IPS-20b (cell line): ENCODE results near the gene SAT1.

Experiments used
- H3K27ac ChIP-seq: one replicate; pipeline ENCODE4 v1.5.1; 2013; ENCODE audit warnings: low read length
- H3K27me3 ChIP-seq: 2 replicates; pipeline ENCODE4 v1.6.1; 2013; ENCODE audit warnings: mild to moderate bottlenecking, low read length, inconsistent platforms; ENCODE audit not compliant: insufficient read depth
- H3K36me3 ChIP-seq: 2 replicates; pipeline ENCODE4 v1.6.1; 2013; ENCODE audit warnings: low read depth, mild to moderate bottlenecking, inconsistent platforms, low read length, moderate library complexity; ENCODE audit not compliant: insufficient read depth
- H3K4me1 ChIP-seq: 2 replicates; pipeline ENCODE4 v1.6.1; 2013; ENCODE audit warnings: mild to moderate bottlenecking, control low read depth, inconsistent platforms, low read length, moderate library complexity; ENCODE audit not compliant: insufficient read depth
- H3K4me3 ChIP-seq: 2 replicates; pipeline ENCODE4 v1.5.1; 2013; ENCODE audit warnings: mild to moderate bottlenecking, low read length, inconsistent platforms
- H3K9ac ChIP-seq: 2 replicates; pipeline ENCODE4 v1.6.1; 2013; ENCODE audit warnings: low read depth, mild to moderate bottlenecking, inconsistent platforms, low read length, moderate library complexity
- H3K9me3 ChIP-seq: 2 replicates; pipeline ENCODE4 v1.6.1; 2013; ENCODE audit warnings: mild to moderate bottlenecking, low read depth, low read length, inconsistent platforms; ENCODE audit not compliant: insufficient read depth

SAT1 gene

DNA sequence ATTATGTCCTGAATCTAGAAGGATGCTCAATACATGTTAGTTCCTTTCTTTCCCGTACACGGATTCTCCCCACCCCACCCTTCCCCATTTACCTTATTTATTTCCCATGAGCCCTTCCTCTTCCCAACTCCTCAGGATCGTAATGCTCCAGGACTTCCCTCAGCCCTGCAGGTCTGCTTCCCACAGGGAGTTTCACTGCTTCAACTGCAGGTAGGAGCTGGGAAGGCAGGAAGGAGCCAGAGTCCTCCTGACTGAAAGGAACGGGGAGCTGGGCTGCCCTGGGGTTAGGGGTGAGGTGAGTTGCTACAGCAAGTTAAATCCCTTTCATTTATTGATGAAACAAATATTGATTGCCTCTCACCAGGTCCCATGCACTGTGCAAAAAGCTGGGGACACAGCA lies 33.2 kb downstream of the SAT1 start:
- no peaks in the 10 kb centered on the region for H3K4me1 ChIP-seq
- no peaks in the 10 kb centered on the region for H3K36me3 ChIP-seq
- no peak overlapping the region for H3K9ac ChIP-seq
- no peaks in the 10 kb centered on the region for H3K27me3 ChIP-seq
- H3K27ac ChIP-seq: no peak overlapping the region
- H3K4me3 ChIP-seq: no peak overlapping the region
- no peaks in the 10 kb centered on the region for H3K9me3 ChIP-seq

DNA sequence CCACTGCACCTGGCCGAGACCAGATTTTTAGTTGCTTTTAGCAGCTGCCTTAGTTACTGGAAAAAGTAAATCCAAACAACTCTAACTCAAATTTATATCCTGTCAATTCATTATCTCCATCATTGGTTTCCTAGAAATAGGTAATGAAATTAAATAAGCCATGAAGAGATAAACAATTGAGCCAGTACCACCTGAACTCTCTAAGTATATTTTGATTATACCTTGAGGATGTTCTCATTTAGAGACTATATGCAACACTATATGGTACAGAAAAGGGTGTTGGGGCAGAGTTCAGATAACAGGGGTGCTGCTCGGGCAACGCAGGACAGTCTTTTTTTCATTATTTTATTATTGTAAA lies 35.0 kb downstream of the SAT1 start:
- no peaks in the 10 kb centered on the region for H3K27me3 ChIP-seq
- no peak overlapping the region for H3K9ac ChIP-seq
- no peaks in the 10 kb centered on the region for H3K36me3 ChIP-seq
- H3K9me3 ChIP-seq: no peaks in the 10 kb centered on the region
- H3K4me1 ChIP-seq: no peaks in the 10 kb centered on the region
- H3K27ac ChIP-seq: no peak overlapping the region
- no peak overlapping the region for H3K4me3 ChIP-seq

DNA sequence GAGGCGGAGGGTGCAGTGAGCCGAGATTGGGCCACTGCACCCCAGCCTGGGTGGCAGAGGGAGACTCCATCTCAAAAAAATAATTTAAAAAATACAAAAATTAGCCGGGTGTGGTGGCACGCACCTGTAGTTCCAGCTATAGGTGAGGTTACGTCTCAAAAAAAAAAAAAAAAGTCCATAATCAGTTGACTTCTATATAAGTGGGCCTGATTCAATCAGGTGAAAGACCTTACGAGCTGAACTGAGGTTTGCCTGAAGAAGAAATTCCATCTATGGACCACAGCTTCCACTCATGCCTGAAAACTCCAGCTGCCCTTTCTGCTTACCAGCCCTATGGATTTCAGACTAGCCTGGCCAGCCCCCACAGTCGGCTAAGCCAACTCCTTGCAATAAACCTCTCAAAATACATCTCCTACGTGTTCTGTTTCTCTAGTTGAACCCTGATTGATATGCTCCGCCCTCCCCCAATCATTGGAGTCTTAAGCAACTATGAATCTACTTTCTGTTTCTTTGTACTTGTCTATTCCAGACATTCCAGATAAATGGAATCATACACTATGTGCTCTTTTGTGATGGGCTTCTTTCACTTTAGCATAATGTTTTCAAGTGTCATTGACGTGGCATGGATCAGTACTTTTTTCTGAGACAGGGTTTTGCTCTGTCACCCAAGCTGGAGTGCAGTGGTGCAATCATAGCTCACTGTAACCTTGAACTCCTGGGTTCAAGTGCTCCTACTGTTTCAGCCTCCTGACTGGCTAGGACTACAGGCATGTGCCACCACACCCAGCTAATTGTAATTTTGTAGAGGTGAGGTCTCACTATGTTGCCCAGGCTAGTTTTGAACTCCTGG lies 36.6 kb downstream of the SAT1 start:
- Histone ChIP-seq H3K27ac (no peak overlapping the region), H3K36me3 (no peaks in the 10 kb centered on the region), H3K9ac (no peak overlapping the region), H3K27me3 (no peaks in the 10 kb centered on the region), H3K4me3 (no peak overlapping the region), H3K9me3 (no peaks in the 10 kb centered on the region), H3K4me1 (no peaks in the 10 kb centered on the region)

DNA sequence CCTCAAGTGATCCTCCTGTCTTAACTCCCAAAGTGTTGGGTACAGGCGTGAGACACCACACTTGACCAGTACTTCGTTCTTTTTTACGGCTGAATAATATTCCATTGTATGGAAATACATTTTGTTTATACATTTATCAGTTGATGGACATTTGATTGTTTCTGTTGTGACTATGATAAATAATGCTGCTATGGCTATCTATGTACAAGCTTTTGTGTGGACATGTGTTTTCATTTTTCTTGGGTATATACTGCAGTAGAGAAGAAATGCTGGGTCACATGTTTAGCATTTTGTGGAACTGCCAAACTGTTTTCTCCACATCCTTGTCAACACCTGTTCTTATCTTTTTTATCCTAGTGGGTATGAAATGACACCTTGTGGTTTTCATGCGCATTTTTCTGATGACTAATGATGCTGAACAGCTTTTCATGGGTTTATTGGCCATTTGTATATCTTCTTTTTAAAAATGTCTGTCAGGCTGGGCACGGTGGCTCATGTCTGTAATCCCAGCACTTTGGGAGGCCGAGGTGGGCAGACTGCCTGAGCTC lies 37.3 kb downstream of the SAT1 start:
- Histone ChIP-seq H3K36me3 (no peaks in the 10 kb centered on the region), H3K4me3 (no peak overlapping the region), H3K9ac (no peak overlapping the region), H3K9me3 (no peaks in the 10 kb centered on the region), H3K4me1 (no peaks in the 10 kb centered on the region), H3K27me3 (no peaks in the 10 kb centered on the region), H3K27ac (no peak overlapping the region)

DNA sequence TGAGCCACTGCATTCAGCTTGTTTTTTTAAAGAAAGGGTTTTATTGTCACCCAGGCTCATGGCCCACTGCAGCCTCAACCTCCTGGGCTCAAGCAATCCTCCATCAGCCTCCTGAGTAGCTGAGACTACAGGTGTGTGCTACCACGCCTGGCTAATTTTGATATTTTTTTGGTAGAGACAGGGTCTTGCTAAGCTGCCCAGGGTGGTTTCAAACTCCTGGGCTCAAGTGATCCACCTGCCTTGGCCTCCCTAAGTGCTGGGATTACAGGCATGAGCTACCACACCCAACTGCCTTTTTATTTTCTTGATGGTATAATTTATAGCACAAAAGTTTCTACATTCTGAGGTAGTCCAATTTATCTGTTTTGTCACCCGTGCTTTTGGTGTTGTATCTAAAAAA lies 38.9 kb downstream of the SAT1 start:
- Histone ChIP-seq H3K4me1 (no peaks in the 10 kb centered on the region), H3K36me3 (no peaks in the 10 kb centered on the region)

DNA sequence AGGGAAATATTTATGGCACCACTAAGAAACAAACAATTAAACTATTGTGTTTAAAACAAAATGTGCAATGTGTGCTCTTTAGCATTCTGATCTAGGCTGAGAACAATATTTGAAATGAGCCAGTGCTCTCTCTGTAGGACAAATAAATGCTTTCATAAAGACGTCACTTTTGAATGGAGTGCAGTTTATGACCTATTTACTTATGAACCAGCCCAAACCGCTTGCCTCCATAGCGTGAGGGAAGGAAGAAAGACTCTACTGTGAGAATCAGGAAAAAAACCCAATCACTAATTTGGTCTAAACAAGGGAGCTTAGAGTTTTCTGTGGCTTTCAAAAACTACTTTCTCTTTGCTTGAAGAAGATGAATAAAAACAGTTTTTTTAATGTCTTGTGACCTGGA lies 39.4 kb downstream of the SAT1 start:
- Histone ChIP-seq H3K27me3 (no peaks in the 10 kb centered on the region), H3K9me3 (no peaks in the 10 kb centered on the region), H3K36me3 (no peaks in the 10 kb centered on the region), H3K4me1 (no peaks in the 10 kb centered on the region), H3K4me3 (no peak overlapping the region), H3K27ac (no peak overlapping the region), H3K9ac (no peak overlapping the region)

More for the DNA sequence above, 38.9 kb downstream of the SAT1 start:
- Histone ChIP-seq H3K9me3 (no peaks in the 10 kb centered on the region), H3K27ac (no peak overlapping the region), H3K27me3 (no peaks in the 10 kb centered on the region), H3K9ac (no peak overlapping the region), H3K4me3 (no peak overlapping the region)

DNA sequence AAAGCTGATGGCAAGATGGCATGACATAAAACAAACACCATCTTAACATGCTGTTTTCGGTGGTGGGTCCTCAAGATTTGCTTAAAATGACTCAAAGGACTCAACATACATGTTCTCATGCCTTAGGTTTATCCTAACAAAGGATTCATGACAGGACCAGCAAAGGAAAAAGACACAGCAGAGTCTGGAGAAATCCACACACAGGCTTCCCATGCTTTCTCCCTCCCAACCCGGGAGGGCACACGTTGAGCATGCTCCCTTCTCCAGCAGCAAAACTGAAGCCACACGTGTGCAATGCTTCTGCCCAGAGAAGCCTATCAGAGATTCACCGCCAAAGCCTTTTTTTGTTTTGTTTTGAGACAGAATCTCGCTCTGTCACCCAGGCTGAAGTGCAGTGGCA lies 39.9 kb downstream of the SAT1 start:
- Histone ChIP-seq H3K4me3 (no peak overlapping the region), H3K27me3 (no peaks in the 10 kb centered on the region), H3K27ac (no peak overlapping the region), H3K9ac (no peak overlapping the region), H3K9me3 (no peaks in the 10 kb centered on the region), H3K4me1 (no peaks in the 10 kb centered on the region), H3K36me3 (no peaks in the 10 kb centered on the region)

DNA sequence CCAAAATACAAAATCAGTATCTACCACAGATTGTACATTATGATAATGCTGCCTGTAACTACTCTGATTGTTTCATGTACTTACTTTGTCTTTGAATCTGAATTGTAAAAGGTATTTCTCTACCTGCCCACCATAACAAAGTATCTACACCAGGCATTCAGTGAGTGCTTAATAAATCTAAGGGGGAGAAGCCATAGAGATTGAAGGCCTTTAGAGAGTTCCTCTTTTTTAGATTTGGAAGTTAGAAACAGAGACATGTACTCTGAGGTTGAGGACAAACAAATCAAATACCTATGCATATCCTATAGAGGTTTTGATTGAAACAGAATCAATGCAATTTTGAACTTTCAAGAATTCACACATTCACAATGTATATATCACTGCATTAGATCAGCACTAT lies 42.7 kb downstream of the SAT1 start:
- no peak overlapping the region for H3K9ac ChIP-seq
- no peak overlapping the region for H3K4me3 ChIP-seq
- H3K4me1 ChIP-seq: no peaks in the 10 kb centered on the region

DNA sequence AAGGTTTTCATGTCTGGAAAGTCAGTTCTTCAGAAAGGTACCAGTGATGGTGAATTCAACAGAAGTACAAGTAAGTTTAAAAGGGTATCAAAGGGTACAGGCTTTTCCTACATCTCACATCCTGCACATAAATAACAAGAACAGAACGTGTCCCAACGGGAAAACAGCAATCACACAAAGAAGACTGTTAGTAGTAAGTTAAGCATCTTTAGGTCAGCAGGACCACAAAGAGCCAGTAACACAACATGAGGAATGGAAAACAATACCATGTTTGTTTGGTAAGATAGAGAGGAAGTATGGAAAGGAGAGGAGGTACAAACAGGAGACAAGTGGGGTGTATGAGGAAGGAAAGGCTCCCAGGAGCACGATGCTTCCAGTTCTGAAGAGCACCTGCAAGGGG lies 43.2 kb downstream of the SAT1 start:
- no peaks in the 10 kb centered on the region for H3K36me3 ChIP-seq
- H3K9ac ChIP-seq: no peak overlapping the region
- H3K27ac ChIP-seq: no peak overlapping the region
- H3K27me3 ChIP-seq: no peaks in the 10 kb centered on the region
- H3K9me3 ChIP-seq: no peaks in the 10 kb centered on the region
- no peak overlapping the region for H3K4me3 ChIP-seq
- no peaks in the 10 kb centered on the region for H3K4me1 ChIP-seq

More for the DNA sequence above, 42.7 kb downstream of the SAT1 start:
- no peaks in the 10 kb centered on the region for H3K27me3 ChIP-seq
- no peak overlapping the region for H3K27ac ChIP-seq
- no peaks in the 10 kb centered on the region for H3K36me3 ChIP-seq
- H3K9me3 ChIP-seq: no peaks in the 10 kb centered on the region

DNA sequence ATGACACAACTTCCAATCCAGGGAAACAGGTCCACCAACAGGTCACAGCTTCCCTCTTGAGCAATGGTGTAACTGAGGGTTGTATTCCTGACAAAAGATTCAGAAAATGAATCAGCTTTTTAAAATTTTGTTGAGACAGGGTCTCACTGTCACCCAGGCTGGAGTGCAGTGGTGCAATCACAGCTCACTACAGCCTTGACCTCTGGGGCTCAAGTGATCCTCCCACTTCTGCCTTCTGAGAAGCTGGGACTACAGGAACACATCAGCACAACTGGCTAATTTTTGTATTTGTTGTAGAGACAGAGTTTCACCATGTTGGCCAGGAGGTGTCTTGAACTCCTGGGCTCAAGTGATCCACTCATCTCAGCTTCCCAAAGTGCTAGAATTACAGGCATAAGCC lies 43.7 kb downstream of the SAT1 start:
- Histone ChIP-seq H3K4me3 (no peak overlapping the region), H3K27me3 (no peaks in the 10 kb centered on the region), H3K4me1 (no peaks in the 10 kb centered on the region), H3K9ac (no peak overlapping the region), H3K27ac (no peak overlapping the region), H3K36me3 (no peaks in the 10 kb centered on the region), H3K9me3 (no peaks in the 10 kb centered on the region)

DNA sequence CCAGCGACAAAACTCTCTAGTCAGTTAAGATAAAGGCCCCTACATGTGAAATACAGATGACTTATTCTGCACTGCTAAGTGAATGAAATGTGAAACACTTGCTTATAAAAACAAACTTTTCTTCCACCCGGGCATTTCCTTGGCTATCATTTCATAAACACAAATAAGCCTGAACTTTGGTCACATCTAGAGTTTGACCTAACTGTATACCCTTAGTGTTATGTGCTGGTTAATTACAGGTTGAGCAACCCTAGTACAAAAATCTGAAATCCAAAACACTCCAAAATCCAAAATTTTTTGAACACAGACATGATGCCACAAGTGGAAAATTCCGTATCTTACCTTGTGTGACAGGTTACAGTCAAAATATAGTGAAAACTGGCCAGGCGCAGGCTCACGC lies 45.9 kb downstream of the SAT1 start:
- Histone ChIP-seq H3K9me3 (no peaks in the 10 kb centered on the region), H3K36me3 (no peaks in the 10 kb centered on the region), H3K4me3 (no peak overlapping the region), H3K27me3 (no peaks in the 10 kb centered on the region), H3K4me1 (no peaks in the 10 kb centered on the region), H3K27ac (no peak overlapping the region), H3K9ac (no peak overlapping the region)

DNA sequence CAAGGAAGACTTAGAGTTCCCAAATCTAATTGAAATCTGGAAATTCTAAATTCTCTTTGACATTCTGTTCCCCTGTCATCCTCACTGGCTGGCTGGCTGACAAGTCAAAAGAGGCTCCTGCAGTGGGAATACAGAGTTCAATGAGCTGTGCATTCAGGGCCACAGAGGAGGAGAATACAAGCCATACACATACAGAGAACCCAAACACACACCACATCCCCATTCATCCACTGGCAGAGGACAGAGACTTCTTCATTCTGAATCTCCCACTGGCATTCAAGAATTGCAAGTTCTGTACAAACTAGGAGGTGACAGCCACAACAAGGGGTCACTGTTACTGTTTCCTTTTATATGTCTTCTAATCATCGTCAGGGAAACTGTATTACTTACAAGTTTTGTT lies 49.7 kb downstream of the SAT1 start:
- Histone ChIP-seq H3K9me3 (no peaks in the 10 kb centered on the region), H3K4me3 (no peak overlapping the region), H3K27ac (no peak overlapping the region), H3K36me3 (no peaks in the 10 kb centered on the region), H3K27me3 (no peaks in the 10 kb centered on the region), H3K9ac (no peak overlapping the region), H3K4me1 (no peaks in the 10 kb centered on the region)
